HepG2 (cell line): ENCODE data around the gene SCYL1. TPM values are rescaled to one million over a fixed set of nuclear protein-coding genes. Genes with fewer than 3 reads are reported as not detected.
A peak's percentile ranks its signal among the peaks of the same experiment; 100 is the strongest.

ENCODE experiments used
- DMAP1 ChIP-seq: IDR thresholded peaks from 2 replicates; pipeline ENCODE4 v1.6.1; 2016
- DRAP1 ChIP-seq: IDR thresholded peaks from 2 replicates; pipeline ENCODE4 v1.6.1; 2016; ENCODE audit warnings: missing genetic modification reagents, missing compliant biosample characterization
- ETV5 ChIP-seq: IDR thresholded peaks from 2 replicates; pipeline ENCODE4 v1.6.1; 2018; ENCODE audit warnings: missing biosample characterization, missing genetic modification reagents, inconsistent platforms, borderline replicate concordance
- GABPB1 ChIP-seq: IDR thresholded peaks from 2 replicates; pipeline ENCODE4 v1.6.1; 2016; ENCODE audit warnings: mild to moderate bottlenecking, missing genetic modification reagents, moderate library complexity, missing compliant biosample characterization
- HNRNPLL ChIP-seq: fragments of 200-400 bp; formaldehyde crosslinking; IDR thresholded peaks from 2 replicates; pipeline ENCODE4 v1.6.1; 2017; ENCODE audit warnings: mild to moderate bottlenecking, low read depth, low read length; ENCODE audit not compliant: poor library complexity, severe bottlenecking
- IRF2 ChIP-seq: IDR thresholded peaks from 2 replicates; pipeline ENCODE4 v1.6.1; 2018; ENCODE audit warnings: missing genetic modification reagents, missing compliant biosample characterization
- KDM1A ChIP-seq: IDR thresholded peaks from 2 replicates; pipeline ENCODE4 v1.6.1; 2016; ENCODE audit warnings: missing compliant biosample characterization
- MXD1 ChIP-seq: sonication (generic); formaldehyde crosslinking; IDR thresholded peaks from 2 replicates; pipeline ENCODE4 v1.4.0; 2020; ENCODE audit warnings: mild to moderate bottlenecking, missing genetic modification reagents
- NCOA2 ChIP-seq: sonication (generic); formaldehyde crosslinking; IDR thresholded peaks from 2 replicates; pipeline ENCODE4 v1.8.0; 2022; ENCODE audit warnings: inconsistent platforms
- POLR2A ChIP-seq, 2 experiments: IDR thresholded peaks; 2 replicates each; pipeline ENCODE4 v1.6.1; 2011; ENCODE audit warnings: low read depth in 2 of 2, low read length in 2 of 2, mild to moderate bottlenecking in 1 of 2, moderate library complexity in 1 of 2; ENCODE audit not compliant: insufficient read depth in 1 of 2
- RXRB ChIP-seq: IDR thresholded peaks from 2 replicates; pipeline ENCODE4 v1.6.1; 2016; ENCODE audit warnings: borderline replicate concordance, missing genetic modification reagents, missing compliant biosample characterization
- SAP130 ChIP-seq: IDR thresholded peaks from 2 replicates; pipeline ENCODE4 v1.6.1; 2016; ENCODE audit warnings: low read depth
- SMARCE1 ChIP-seq: fragments of 450-650 bp; IDR thresholded peaks from 2 replicates; pipeline ENCODE4 v1.6.1; 2017; ENCODE audit warnings: borderline replicate concordance
- TBP ChIP-seq: sonication (generic); formaldehyde crosslinking; IDR thresholded peaks from 2 replicates; pipeline ENCODE4 v1.5.0; 2020; ENCODE audit warnings: missing genetic modification reagents
- TEAD3 ChIP-seq: optimal IDR thresholded peaks from 2 replicates; pipeline ENCODE3; 2016; ENCODE audit warnings: borderline replicate concordance
- ZNF235 ChIP-seq: sonication (generic); formaldehyde crosslinking; IDR thresholded peaks from 2 replicates; pipeline ENCODE4 v1.8.1; 2023; ENCODE audit warnings: mild to moderate bottlenecking, missing genetic modification reagents, borderline replicate concordance
- ZNF670 ChIP-seq: sonication (generic); formaldehyde crosslinking; IDR thresholded peaks from 2 replicates; pipeline ENCODE4 v1.8.0; 2022; ENCODE audit warnings: mild to moderate bottlenecking, missing genetic modification reagents, borderline replicate concordance
- polyA plus RNA-seq, 8 experiments: library from polyadenylated mRNA; depleted of rRNA in 3 of 8; stranded (reverse) in 7 of 8; unstranded in 1 of 8; fragments of >200 nt; fragmentation: Illumina TruSeq in 4 of 8; extraction: Trizol in 4 of 8; gene quantifications; 2 replicates each; pipeline versions ENCODE4 v1.2.1 to v1.2.3, GENCODE V29; 2011 to 2016; ENCODE audit warnings: low read depth in 4 of 8, missing spikeins in 1 of 8, mixed read lengths in 1 of 8; ENCODE audit not compliant: insufficient read depth in 1 of 8
- total RNA-seq, 5 experiments: library from RNA; depleted of rRNA; stranded (reverse); fragments of >200 nt; fragmentation: Illumina TruSeq; extraction: Trizol; gene quantifications; 2 replicates each; pipeline ENCODE4 v1.2.3, GENCODE V29; 2016; ENCODE audit warnings: low read depth in 1 of 5
- TF ChIP-seq, protein P1 (sequence below): sonication (generic); formaldehyde crosslinking; IDR thresholded peaks from 2 replicates; pipeline ENCODE4 v1.4.0; 2020; ENCODE audit warnings: mild to moderate bottlenecking, missing genetic modification reagents, borderline replicate concordance
- TF ChIP-seq, protein P2 (sequence below): sonication (generic); formaldehyde crosslinking; IDR thresholded peaks from 2 replicates; pipeline ENCODE4 v1.4.0; 2020; ENCODE audit warnings: mild to moderate bottlenecking, low read depth, missing genetic modification reagents
- TF ChIP-seq, protein P3 (sequence below): sonication (generic); formaldehyde crosslinking; IDR thresholded peaks from 2 replicates; pipeline ENCODE4 v1.4.0; 2020; ENCODE audit warnings: mild to moderate bottlenecking, missing genetic modification reagents, borderline replicate concordance

The SCYL1 gene
- total and polyA plus RNA-seq, 2 of the 13 experiments (the other 11 are each of a cell fraction or from before 2014, with no cell fraction given), result 65.9 to 103 TPM

DNA sequence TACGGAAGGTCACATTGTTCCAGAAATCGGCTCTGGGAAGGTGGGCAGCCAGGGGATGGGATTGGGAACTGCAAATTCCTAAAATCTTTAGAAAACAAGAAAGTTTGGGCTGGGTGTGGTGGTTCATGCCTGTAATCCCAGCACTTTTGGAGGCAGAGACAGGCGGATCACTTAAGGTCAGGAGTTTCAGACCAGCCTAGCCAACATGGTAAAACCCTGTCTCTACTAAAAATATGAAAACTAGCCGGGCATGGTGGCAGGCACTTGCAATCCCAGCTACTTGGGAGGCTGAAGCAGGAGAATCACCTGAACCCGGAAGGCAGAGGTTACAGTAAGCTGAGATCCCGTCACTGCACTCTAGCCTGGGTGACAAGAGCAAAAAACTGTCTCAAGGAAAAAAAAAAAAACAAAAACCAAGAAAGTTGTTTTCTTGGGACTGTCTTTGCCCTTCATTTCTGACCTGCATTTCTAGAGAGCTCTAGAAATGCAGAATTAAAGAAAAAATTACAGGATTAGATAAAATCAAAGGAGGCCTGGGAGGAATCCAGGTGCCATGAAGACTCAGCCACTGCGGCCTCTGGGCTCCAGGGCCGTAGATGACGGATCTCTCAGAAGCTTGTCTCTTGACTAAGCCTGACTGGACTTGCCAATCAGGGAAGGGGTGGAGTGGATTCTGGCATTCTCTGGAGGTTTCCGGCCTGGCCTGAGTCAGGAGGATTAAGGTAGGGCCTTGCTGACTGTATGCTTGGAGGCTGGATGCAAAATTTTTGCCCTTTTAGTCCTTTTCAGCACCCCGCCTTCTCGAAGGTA is 31.3 kb upstream of the SCYL1 start (continued):
- TF ChIP-seq RXRB (CRISPR knock-in tag) (peak; percentile 14; the same call in 1 of the 2 replicates), DMAP1 (CRISPR knock-in tag) (0 out of 2 replicates have a peak, but pooled peaks have one; percentile 34), ZNF670 (no peak), MXD1 (no peak), GABPB1 (CRISPR knock-in tag) (0 out of 2 replicates have a peak, but pooled peaks have one; percentile 15), ZNF235 (CRISPR knock-in tag) (no peak), IRF2 (CRISPR knock-in tag) (0 out of 2 replicates have a peak, but pooled peaks have one; percentile 1), NCOA2 (peak; percentile 29; the same call in 1 of the 2 replicates), KDM1A (no peak), POLR2A (IDR thresholded peaks at IDR 0.05; ENCODE audit: insufficient read depth in 1 of 2, low read depth in 2 of 2, low read length in 2 of 2) (0 out of 4 replicates have a peak, but pooled peaks of 1 of the 2 experiments have one; percentile 18), DRAP1 (CRISPR knock-in tag) (peak; percentile 41; the same call in 1 of the 2 replicates), TBP (CRISPR knock-in tag) (no peak), SAP130 (CRISPR knock-in tag) (peak; percentile 60; the same call in 1 of the 2 replicates), HNRNPLL (peak; percentile 41), SMARCE1 (no peak), ETV5 (CRISPR knock-in tag) (peak; percentile 49; the same call in 1 of the 2 replicates), TEAD3 (CRISPR knock-in tag) (peak; percentile 41)
- TF ChIP-seq, protein P1, sequence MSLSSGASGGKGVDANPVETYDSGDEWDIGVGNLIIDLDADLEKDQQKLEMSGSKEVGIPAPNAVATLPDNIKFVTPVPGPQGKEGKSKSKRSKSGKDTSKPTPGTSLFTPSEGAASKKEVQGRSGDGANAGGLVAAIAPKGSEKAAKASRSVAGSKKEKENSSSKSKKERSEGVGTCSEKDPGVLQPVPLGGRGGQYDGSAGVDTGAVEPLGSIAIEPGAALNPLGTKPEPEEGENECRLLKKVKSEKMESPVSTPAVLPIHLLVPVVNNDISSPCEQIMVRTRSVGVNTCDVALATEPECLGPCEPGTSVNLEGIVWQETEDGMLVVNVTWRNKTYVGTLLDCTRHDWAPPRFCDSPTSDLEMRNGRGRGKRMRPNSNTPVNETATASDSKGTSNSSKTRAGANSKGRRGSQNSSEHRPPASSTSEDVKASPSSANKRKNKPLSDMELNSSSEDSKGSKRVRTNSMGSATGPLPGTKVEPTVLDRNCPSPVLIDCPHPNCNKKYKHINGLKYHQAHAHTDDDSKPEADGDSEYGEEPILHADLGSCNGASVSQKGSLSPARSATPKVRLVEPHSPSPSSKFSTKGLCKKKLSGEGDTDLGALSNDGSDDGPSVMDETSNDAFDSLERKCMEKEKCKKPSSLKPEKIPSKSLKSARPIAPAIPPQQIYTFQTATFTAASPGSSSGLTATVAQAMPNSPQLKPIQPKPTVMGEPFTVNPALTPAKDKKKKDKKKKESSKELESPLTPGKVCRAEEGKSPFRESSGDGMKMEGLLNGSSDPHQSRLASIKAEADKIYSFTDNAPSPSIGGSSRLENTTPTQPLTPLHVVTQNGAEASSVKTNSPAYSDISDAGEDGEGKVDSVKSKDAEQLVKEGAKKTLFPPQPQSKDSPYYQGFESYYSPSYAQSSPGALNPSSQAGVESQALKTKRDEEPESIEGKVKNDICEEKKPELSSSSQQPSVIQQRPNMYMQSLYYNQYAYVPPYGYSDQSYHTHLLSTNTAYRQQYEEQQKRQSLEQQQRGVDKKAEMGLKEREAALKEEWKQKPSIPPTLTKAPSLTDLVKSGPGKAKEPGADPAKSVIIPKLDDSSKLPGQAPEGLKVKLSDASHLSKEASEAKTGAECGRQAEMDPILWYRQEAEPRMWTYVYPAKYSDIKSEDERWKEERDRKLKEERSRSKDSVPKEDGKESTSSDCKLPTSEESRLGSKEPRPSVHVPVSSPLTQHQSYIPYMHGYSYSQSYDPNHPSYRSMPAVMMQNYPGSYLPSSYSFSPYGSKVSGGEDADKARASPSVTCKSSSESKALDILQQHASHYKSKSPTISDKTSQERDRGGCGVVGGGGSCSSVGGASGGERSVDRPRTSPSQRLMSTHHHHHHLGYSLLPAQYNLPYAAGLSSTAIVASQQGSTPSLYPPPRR (CRISPR knock-in tag), result 0 out of 2 replicates have a peak, but pooled peaks have one; percentile 19
- TF ChIP-seq, protein P2, sequence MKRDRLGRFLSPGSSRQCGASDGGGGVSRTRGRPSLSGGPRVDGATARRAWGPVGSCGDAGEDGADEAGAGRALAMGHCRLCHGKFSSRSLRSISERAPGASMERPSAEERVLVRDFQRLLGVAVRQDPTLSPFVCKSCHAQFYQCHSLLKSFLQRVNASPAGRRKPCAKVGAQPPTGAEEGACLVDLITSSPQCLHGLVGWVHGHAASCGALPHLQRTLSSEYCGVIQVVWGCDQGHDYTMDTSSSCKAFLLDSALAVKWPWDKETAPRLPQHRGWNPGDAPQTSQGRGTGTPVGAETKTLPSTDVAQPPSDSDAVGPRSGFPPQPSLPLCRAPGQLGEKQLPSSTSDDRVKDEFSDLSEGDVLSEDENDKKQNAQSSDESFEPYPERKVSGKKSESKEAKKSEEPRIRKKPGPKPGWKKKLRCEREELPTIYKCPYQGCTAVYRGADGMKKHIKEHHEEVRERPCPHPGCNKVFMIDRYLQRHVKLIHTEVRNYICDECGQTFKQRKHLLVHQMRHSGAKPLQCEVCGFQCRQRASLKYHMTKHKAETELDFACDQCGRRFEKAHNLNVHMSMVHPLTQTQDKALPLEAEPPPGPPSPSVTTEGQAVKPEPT (CRISPR knock-in tag), result no peak
- TF ChIP-seq, protein P3, sequence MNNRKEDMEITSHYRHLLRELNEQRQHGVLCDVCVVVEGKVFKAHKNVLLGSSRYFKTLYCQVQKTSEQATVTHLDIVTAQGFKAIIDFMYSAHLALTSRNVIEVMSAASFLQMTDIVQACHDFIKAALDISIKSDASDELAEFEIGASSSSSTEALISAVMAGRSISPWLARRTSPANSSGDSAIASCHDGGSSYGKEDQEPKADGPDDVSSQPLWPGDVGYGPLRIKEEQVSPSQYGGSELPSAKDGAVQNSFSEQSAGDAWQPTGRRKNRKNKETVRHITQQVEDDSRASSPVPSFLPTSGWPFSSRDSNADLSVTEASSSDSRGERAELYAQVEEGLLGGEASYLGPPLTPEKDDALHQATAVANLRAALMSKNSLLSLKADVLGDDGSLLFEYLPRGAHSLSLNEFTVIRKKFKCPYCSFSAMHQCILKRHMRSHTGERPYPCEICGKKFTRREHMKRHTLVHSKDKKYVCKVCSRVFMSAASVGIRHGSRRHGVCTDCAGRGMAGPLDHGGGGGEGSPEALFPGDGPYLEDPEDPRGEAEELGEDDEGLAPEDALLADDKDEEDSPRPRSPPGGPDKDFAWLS (CRISPR knock-in tag), result no peak
